Liver (tissue), 9 donors: Measurements from ENCODE around the gene QSOX1. TPM values are rescaled to one million over a fixed set of nuclear protein-coding genes. Genes with fewer than 3 reads are reported as not detected.

ENCODE experiments used
- DNase-seq: peaks from one replicate; pipeline ENCODE4 v3.0.0-alpha.2; 2017; ENCODE audit warnings: low spot score
- H3K27ac ChIP-seq, 2 donors: one replicate each; pipeline ENCODE4 v1.7.0; 2013; ENCODE audit warnings: inconsistent platforms in 2 of 2, low read length in 2 of 2, control low read depth in 1 of 2, low read depth in 1 of 2, mild to moderate bottlenecking in 1 of 2
- H3K27me3 ChIP-seq, 4 donors: one replicate each; pipeline versions ENCODE4 v1.6.1 to v1.7.0; 2013; ENCODE audit warnings: low read length in 3 of 4, inconsistent platforms in 1 of 4, mild to moderate bottlenecking in 1 of 4, moderate library complexity in 1 of 4; ENCODE audit not compliant: control insufficient read depth in 4 of 4, insufficient read depth in 4 of 4
- H3K36me3 ChIP-seq, 4 donors: one replicate each; pipeline versions ENCODE4 v1.6.1 to v1.7.0; 2013; ENCODE audit warnings: low read length in 3 of 4, mild to moderate bottlenecking in 3 of 4, low read depth in 1 of 4, moderate library complexity in 1 of 4; ENCODE audit not compliant: control insufficient read depth in 4 of 4, insufficient read depth in 3 of 4
- H3K4me1 ChIP-seq, 4 donors: one replicate each; pipeline versions ENCODE4 v1.6.1 to v1.7.0; 2013; ENCODE audit warnings: low read length in 3 of 4, mild to moderate bottlenecking in 3 of 4, moderate library complexity in 1 of 4; ENCODE audit not compliant: control insufficient read depth in 4 of 4, insufficient read depth in 4 of 4
- H3K4me3 ChIP-seq, 3 donors: one replicate each; pipeline versions ENCODE4 v1.6.1 to v1.7.0; 2013; ENCODE audit warnings: low read length in 3 of 3, control low read depth in 1 of 3, low read depth in 1 of 3, mild to moderate bottlenecking in 1 of 3
- H3K9ac ChIP-seq, 2 donors: one replicate each; pipeline ENCODE4 v1.7.0; 2013; ENCODE audit warnings: low read length in 2 of 2, mild to moderate bottlenecking in 2 of 2, moderate library complexity in 2 of 2, control low read depth in 1 of 2, low read depth in 1 of 2
- H3K9me3 ChIP-seq, 4 donors: one replicate each; pipeline versions ENCODE4 v1.6.1 to v1.7.0; 2013; ENCODE audit warnings: low read length in 3 of 4; ENCODE audit not compliant: control insufficient read depth in 4 of 4
- EGR1 ChIP-seq, 2 donors: IDR thresholded peaks; 2 replicates each; pipeline ENCODE4 v1.6.1; 2016 to 2018; ENCODE audit warnings: antibody characterized with exemption in 2 of 2, low read depth in 2 of 2
- FOXA1 ChIP-seq: IDR thresholded peaks from 2 replicates; pipeline ENCODE4 v1.6.1; 2016; ENCODE audit warnings: antibody characterized with exemption
- FOXA2 ChIP-seq: IDR thresholded peaks from 2 replicates; pipeline ENCODE4 v1.6.1; 2016; ENCODE audit warnings: antibody characterized with exemption
- GABPA ChIP-seq, 2 donors: IDR thresholded peaks in 1 of 2; conservative IDR thresholded peaks in 1 of 2; 2 replicates each; pipeline ENCODE4 v1.6.1; 2016; ENCODE audit warnings: antibody characterized with exemption in 2 of 2, mild to moderate bottlenecking in 1 of 2, moderate library complexity in 1 of 2
- HNF4A ChIP-seq, 2 donors: conservative IDR thresholded peaks; 2 replicates each; pipeline ENCODE4 v1.6.1; 2016; ENCODE audit warnings: antibody characterized with exemption in 2 of 2, mild to moderate bottlenecking in 2 of 2
- HNF4G ChIP-seq: IDR thresholded peaks from 2 replicates; pipeline ENCODE4 v1.6.1; 2016; ENCODE audit warnings: antibody characterized with exemption
- JUND ChIP-seq, 2 donors: IDR thresholded peaks; 2 replicates each; pipeline ENCODE4 v1.6.1; 2016; ENCODE audit warnings: antibody characterized with exemption in 2 of 2
- NR2F2 ChIP-seq: IDR thresholded peaks from 2 replicates; pipeline ENCODE4 v1.6.1; 2016; ENCODE audit warnings: antibody characterized with exemption
- RAD21 ChIP-seq, 2 donors: IDR thresholded peaks; 2 replicates each; pipeline ENCODE4 v1.6.1; 2016; ENCODE audit warnings: antibody characterized with exemption in 2 of 2, mild to moderate bottlenecking in 2 of 2
- RXRA ChIP-seq, 2 donors: IDR thresholded peaks; 2 replicates each; pipeline ENCODE4 v1.6.1; 2017 to 2018; ENCODE audit warnings: antibody characterized with exemption in 2 of 2, mild to moderate bottlenecking in 1 of 2
- SP1 ChIP-seq: IDR thresholded peaks from 2 replicates; pipeline ENCODE4 v1.6.1; 2018; ENCODE audit warnings: antibody characterized with exemption, mild to moderate bottlenecking
- TAF1 ChIP-seq: conservative IDR thresholded peaks from 2 replicates; pipeline ENCODE4 v1.6.1; 2016; ENCODE audit warnings: antibody characterized with exemption, mild to moderate bottlenecking
- YY1 ChIP-seq: IDR thresholded peaks from 2 replicates; pipeline ENCODE4 v1.6.1; 2016; ENCODE audit warnings: antibody characterized with exemption, mild to moderate bottlenecking
- WGBS: extraction: QIAGEN DNeasy Blood & Tissue Kit; methylation state at CpG from one replicate; pipeline ENCODE4 v1.1.7; 2013; 5-methylcytosine and 5-hydroxymethylcytosine counted together
- polyA plus RNA-seq, 2 donors: library from polyadenylated mRNA; stranded (reverse) in 1 of 2; unstranded in 1 of 2; fragments of 200-250 nt in 1 of 2; fragments of >200 nt in 1 of 2; fragmentation: Nextera tagmentation in 1 of 2; extraction: Ambion mirVana in 1 of 2; gene quantifications; one replicate each; pipeline versions ENCODE4 v1.2.1 to v1.2.3, GENCODE V29; 2013 to 2015
- total RNA-seq, 2 donors: library from RNA; depleted of rRNA; stranded (reverse); fragments of >200 nt; gene quantifications; one replicate each; pipeline ENCODE4 v1.2.3, GENCODE V29; 2014
- TF ChIP-seq, protein P1 (sequence below): IDR thresholded peaks from 2 replicates; pipeline ENCODE4 v1.6.1; 2016; ENCODE audit warnings: antibody characterized with exemption, mild to moderate bottlenecking
- TF ChIP-seq, protein P2 (sequence below): fragments of 150-350 bp; IDR thresholded peaks from 2 replicates; pipeline ENCODE4 v1.5.1; 2017; ENCODE audit warnings: improper control_type of control experiment, low read depth, low read length; ENCODE audit not compliant: missing input control
- TF ChIP-seq, protein P3 (sequence below): IDR thresholded peaks from 2 replicates; pipeline ENCODE4 v1.6.1; 2016; ENCODE audit warnings: antibody characterized with exemption
- TF ChIP-seq, protein P4 (sequence below): IDR thresholded peaks from 2 replicates; pipeline ENCODE4 v1.6.1; 2016; ENCODE audit warnings: antibody characterized with exemption
- TF ChIP-seq, protein P5 (sequence below): IDR thresholded peaks from 2 replicates; pipeline ENCODE4 v1.6.1; 2016; ENCODE audit warnings: antibody characterized with exemption
- donor health status: healthy.
- donor health status: healthy.
- donor health status: healthy.
- donor health status: healthy.
- donor health status: healthy.

QSOX1 gene
- total and polyA plus RNA-seq, 4 donors, result 14.3 to 49.2 (median 38.1) TPM

DNA sequence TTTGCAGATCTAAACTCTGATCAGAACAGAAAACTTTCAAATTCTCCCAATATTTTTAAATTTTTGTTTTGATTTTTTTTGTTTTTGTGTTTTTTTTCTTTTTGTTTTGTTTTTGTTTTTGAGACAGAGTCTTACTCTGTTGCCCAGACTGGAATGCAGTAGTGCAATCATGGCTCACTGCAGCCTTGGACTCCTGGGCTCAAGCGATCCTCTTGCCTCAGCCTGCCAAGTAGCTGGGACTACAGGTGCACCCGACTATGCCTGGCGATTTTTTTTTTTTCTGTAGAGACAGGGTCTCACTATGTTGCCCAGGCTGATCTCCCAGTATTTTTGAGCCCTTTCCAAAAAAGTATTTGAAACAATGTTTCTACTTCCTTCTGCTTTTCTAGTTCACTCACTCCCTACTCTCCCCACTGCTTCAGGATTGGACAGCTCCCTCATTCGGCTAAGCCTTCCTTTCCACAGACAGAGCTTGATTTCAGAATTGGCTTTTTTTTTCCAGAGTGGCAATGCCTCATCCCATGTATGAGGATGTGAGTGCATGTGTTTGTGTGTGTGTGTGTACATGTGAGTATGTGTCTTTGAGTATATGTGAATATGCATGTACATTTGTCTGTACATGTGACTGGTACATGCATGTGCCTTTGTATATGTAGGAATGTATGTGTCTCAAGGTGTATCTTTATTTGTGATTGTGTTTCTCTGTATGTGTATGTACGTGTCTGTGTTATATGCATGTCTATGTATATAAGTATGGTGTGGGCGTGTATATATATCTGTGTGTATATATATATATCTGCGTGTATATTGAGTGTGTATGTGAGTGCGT, 87.3 kb downstream of the QSOX1 start:
- WGBS, result 79% methylated on average over 8 of the region's 8 CpGs
- Histone ChIP-seq H3K36me3 (no peaks in the 10 kb centered on the region), H3K4me3 (no peak overlapping the region), H3K9ac (no peak overlapping the region), H3K4me1 (no peaks in the 10 kb centered on the region), H3K27me3 (peaks cover 0 to 19% (median 12%) of the 10 kb centered on the region in 4 donors), H3K27ac (no peak overlapping the region), H3K9me3 (no peaks in the 10 kb centered on the region)
- TF ChIP-seq RAD21 (IDR thresholded peaks at IDR 0.05) (no peak), RXRA (IDR thresholded peaks at IDR 0.05) (no peak), FOXA1 (no peak), EGR1 (IDR thresholded peaks at IDR 0.05; ENCODE audit: low read depth in 2 of 2) (no peak)
- TF ChIP-seq, protein P1, sequence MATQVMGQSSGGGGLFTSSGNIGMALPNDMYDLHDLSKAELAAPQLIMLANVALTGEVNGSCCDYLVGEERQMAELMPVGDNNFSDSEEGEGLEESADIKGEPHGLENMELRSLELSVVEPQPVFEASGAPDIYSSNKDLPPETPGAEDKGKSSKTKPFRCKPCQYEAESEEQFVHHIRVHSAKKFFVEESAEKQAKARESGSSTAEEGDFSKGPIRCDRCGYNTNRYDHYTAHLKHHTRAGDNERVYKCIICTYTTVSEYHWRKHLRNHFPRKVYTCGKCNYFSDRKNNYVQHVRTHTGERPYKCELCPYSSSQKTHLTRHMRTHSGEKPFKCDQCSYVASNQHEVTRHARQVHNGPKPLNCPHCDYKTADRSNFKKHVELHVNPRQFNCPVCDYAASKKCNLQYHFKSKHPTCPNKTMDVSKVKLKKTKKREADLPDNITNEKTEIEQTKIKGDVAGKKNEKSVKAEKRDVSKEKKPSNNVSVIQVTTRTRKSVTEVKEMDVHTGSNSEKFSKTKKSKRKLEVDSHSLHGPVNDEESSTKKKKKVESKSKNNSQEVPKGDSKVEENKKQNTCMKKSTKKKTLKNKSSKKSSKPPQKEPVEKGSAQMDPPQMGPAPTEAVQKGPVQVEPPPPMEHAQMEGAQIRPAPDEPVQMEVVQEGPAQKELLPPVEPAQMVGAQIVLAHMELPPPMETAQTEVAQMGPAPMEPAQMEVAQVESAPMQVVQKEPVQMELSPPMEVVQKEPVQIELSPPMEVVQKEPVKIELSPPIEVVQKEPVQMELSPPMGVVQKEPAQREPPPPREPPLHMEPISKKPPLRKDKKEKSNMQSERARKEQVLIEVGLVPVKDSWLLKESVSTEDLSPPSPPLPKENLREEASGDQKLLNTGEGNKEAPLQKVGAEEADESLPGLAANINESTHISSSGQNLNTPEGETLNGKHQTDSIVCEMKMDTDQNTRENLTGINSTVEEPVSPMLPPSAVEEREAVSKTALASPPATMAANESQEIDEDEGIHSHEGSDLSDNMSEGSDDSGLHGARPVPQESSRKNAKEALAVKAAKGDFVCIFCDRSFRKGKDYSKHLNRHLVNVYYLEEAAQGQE, result peak; percentile 92
- TF ChIP-seq, protein P2, sequence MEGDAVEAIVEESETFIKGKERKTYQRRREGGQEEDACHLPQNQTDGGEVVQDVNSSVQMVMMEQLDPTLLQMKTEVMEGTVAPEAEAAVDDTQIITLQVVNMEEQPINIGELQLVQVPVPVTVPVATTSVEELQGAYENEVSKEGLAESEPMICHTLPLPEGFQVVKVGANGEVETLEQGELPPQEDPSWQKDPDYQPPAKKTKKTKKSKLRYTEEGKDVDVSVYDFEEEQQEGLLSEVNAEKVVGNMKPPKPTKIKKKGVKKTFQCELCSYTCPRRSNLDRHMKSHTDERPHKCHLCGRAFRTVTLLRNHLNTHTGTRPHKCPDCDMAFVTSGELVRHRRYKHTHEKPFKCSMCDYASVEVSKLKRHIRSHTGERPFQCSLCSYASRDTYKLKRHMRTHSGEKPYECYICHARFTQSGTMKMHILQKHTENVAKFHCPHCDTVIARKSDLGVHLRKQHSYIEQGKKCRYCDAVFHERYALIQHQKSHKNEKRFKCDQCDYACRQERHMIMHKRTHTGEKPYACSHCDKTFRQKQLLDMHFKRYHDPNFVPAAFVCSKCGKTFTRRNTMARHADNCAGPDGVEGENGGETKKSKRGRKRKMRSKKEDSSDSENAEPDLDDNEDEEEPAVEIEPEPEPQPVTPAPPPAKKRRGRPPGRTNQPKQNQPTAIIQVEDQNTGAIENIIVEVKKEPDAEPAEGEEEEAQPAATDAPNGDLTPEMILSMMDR, result no peak
- DNase-seq, result no peak

DNA sequence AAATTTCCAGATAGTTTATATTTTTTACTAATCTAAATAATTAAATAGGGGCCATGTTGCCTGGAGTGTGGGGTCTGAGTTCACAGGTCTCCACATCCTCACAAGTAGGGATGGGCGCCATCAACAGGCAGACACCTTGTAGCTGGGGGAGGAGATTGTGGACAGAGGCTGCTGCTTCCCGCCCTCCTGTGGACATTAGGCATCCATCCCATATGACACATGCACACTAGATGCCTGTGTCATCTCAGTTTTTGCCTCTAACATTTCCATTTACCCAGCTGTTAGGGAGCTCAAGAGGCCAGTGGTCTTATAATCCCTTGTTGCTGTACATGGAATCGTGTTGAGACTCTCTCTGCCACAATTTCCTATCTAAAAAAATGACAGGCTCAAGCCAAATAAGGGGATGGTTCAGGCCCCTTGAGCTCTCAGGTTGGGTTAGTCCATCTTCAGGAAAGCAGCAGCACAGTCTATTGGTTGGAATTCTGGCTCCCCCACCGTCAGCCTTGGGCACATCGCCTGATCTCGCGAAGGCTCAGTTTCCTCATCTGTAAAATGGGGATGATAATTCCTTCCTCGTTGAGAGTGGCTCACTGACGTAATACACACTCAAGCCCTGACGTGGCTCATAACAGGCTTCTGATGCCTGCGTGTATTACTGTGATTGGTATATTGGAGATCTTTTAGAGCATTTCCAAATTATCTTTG, 89.0 kb downstream of the QSOX1 start:
- Histone ChIP-seq H3K36me3 (no peaks in the 10 kb centered on the region), H3K9me3 (no peaks in the 10 kb centered on the region), H3K4me3 (no peak overlapping the region), H3K9ac (no peak overlapping the region), H3K27ac (no peak overlapping the region), H3K27me3 (peaks cover 0 to 13% (median 9%) of the 10 kb centered on the region in 4 donors), H3K4me1 (no peaks in the 10 kb centered on the region)
- 92% methylated on average over 11 of the region's 11 CpGs for WGBS
- no peak for DNase-seq
- no peak for TF ChIP-seq NR2F2
- TF ChIP-seq EGR1 (IDR thresholded peaks at IDR 0.05; ENCODE audit: low read depth in 2 of 2), result no peak
- no peak for TF ChIP-seq FOXA2
- no peak for TF ChIP-seq HNF4G
- TF ChIP-seq, protein P3, sequence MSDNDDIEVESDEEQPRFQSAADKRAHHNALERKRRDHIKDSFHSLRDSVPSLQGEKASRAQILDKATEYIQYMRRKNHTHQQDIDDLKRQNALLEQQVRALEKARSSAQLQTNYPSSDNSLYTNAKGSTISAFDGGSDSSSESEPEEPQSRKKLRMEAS, result no peak
- no peak for TF ChIP-seq GABPA (IDR thresholded peaks at IDR 0.05 in 1 of 2, conservative IDR thresholded peaks at IDR 0.05 in 1 of 2)
- no peak for TF ChIP-seq SP1
- TF ChIP-seq, protein P4, sequence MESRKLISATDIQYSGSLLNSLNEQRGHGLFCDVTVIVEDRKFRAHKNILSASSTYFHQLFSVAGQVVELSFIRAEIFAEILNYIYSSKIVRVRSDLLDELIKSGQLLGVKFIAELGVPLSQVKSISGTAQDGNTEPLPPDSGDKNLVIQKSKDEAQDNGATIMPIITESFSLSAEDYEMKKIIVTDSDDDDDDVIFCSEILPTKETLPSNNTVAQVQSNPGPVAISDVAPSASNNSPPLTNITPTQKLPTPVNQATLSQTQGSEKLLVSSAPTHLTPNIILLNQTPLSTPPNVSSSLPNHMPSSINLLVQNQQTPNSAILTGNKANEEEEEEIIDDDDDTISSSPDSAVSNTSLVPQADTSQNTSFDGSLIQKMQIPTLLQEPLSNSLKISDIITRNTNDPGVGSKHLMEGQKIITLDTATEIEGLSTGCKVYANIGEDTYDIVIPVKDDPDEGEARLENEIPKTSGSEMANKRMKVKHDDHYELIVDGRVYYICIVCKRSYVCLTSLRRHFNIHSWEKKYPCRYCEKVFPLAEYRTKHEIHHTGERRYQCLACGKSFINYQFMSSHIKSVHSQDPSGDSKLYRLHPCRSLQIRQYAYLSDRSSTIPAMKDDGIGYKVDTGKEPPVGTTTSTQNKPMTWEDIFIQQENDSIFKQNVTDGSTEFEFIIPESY, result no peak
- TF ChIP-seq, protein P1, result no peak
- TF ChIP-seq, protein P5, sequence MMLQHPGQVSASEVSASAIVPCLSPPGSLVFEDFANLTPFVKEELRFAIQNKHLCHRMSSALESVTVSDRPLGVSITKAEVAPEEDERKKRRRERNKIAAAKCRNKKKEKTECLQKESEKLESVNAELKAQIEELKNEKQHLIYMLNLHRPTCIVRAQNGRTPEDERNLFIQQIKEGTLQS, result no peak
- no peak for TF ChIP-seq JUND (IDR thresholded peaks at IDR 0.05)
- no peak for TF ChIP-seq RXRA (IDR thresholded peaks at IDR 0.05)
- TF ChIP-seq TAF1, result no peak
- no peak for TF ChIP-seq HNF4A (conservative IDR thresholded peaks at IDR 0.05)
- no peak for TF ChIP-seq YY1
- TF ChIP-seq RAD21 (IDR thresholded peaks at IDR 0.05), result no peak
